AG09319 (cell line): Measurements from ENCODE around the gene FAM81A.
A peak's percentile ranks its signal among the peaks of the same experiment; 100 is the strongest.

Experiments
- DNase-seq: peaks from one replicate; pipeline ENCODE4 v3.0.0-alpha.2; 2010; ENCODE audit warnings: low read depth; ENCODE audit errors: extremely low read depth
- CTCF ChIP-seq: IDR thresholded peaks from 2 replicates; pipeline ENCODE4 v1.5.1; 2011; ENCODE audit warnings: low read depth, mild to moderate bottlenecking, inconsistent platforms, low read length, moderate library complexity

Gene FAM81A

GRCh38 chr15:59548501-59549226, 110.7 kb downstream of the FAM81A start:
- TF ChIP-seq CTCF, result no peak
- DNase-seq, result no peak

- DNase-seq, result no peak
- no peak for TF ChIP-seq CTCF
Measured at GRCh38 chr15:59549301-59550185, 111.6 kb downstream of the FAM81A start.

DNA sequence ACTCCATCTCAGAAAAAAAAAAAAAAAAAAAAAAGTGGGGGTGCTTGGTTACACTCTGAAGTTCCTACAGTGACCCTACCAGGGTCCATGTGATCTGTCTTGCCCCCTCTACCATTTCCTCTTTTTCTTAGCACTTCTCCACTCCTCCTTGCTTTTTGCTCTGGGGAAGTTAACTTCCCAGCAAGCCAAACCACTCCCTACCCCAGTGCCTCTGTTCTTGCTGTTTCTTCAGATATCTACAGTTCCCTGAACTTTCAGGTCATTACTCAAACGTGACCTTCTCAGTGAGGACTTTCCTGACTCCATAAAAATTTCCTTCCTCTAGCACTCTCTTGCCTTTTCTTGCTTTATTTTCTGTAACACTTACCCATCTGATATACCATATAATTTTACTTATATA, 112.5 kb downstream of the FAM81A start:
- no peak for TF ChIP-seq CTCF
- DNase-seq, result no peak

DNA sequence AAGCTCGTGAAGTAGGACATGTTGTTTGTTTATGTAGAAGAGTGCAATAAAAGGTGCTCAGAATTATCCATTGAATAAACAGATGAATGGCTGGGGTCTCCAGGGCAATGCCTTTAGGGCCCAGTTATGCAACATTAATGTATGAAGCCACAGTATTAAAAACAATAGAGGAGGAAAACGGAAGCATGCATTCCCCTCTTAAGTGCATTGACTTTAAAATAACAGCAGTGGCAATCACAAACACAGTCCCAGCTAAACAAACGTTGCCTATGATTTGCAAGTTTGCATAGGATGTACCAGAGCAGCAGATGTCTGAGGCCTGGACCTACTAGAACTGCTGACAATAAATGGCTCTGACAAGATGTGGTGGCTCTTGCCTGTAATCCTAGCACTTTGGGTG, 113.0 kb downstream of the FAM81A start:
- no peak for DNase-seq
- no peak for TF ChIP-seq CTCF

- no peak for DNase-seq
- TF ChIP-seq CTCF, result no peak
Measured at GRCh38 chr15:59553879-59554735, 116.1 kb downstream of the FAM81A start.

DNA sequence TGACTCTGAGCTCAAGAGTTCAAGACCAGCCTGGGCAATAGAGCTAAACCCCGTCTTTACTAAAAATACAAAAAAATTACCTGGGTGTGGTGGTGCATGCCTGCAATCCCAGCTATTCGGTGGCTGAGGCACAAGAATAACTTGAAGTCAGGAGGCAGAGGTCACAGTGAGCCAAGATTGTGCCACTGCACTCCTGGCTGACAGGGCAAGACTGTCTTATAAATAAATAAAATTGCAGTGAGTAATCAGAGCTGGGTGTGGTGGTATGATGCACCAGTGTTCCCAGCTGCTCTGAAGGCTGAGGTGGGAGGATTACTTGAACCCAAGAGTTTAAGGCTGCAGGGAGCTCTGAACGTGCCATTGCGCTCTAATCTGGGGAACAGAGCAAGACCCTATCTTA, 117.7 kb downstream of the FAM81A start:
- no peak for TF ChIP-seq CTCF
- no peak for DNase-seq

DNA sequence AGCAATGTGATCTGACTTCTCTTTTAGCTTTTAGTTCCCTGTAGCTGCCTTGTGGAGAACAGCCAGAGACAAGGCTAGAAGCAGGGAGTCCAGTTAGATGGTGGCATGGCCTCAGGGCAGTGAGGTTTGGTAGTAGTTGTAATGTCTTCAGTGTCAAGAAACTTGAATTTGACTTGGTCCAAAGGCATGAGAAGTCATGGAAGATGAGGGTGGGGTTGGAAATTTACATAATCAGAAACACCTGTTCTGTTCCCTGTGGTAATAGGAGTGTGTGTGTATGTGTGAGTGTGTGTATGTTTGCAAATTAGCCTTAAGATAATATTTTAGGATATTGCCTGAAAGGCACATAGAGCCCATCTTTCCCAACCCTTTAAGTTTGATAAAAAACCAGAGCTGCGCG, 118.4 kb downstream of the FAM81A start:
- peak; percentile 10 for DNase-seq
- TF ChIP-seq CTCF, result no peak
